Neuronal stem cell (in vitro differentiated cells): ENCODE results near the gene SRM.
A peak's percentile ranks its signal among the peaks of the same experiment; 100 is the strongest.
"Not testable (repeated sequence)": the region's sequence is repeated elsewhere in the genome, so short reads cannot be mapped to it uniquely, and the experiment has no call there.

ENCODE experiments used
- DNase-seq: peaks from one replicate; pipeline ENCODE4 v3.0.0-alpha.2; 2013; ENCODE audit warnings: low spot score
- H2AFZ ChIP-seq: one replicate; pipeline ENCODE4 v1.6.1; 2013; ENCODE audit warnings: mild to moderate bottlenecking, low read length, inconsistent platforms
- H2AK5ac ChIP-seq: 2 replicates; pipeline ENCODE4 v1.6.1; 2013; ENCODE audit warnings: low read depth, mild to moderate bottlenecking, inconsistent platforms, low read length, moderate library complexity, mixed read lengths
- H2BK120ac ChIP-seq: 2 replicates; pipeline ENCODE4 v1.6.1; 2013; ENCODE audit warnings: low read depth, mild to moderate bottlenecking, inconsistent platforms, low read length, moderate library complexity, mixed read lengths
- H2BK12ac ChIP-seq: one replicate; pipeline ENCODE4 v1.6.1; 2013; ENCODE audit warnings: low read length, inconsistent platforms
- H2BK15ac ChIP-seq: 2 replicates; pipeline ENCODE4 v1.6.1; 2013; ENCODE audit warnings: mild to moderate bottlenecking, low read length, inconsistent platforms, mixed read lengths
- H2BK5ac ChIP-seq: one replicate; pipeline ENCODE4 v1.6.1; 2013; ENCODE audit warnings: inconsistent platforms, mild to moderate bottlenecking, low read length, moderate library complexity
- H3K14ac ChIP-seq: one replicate; pipeline ENCODE4 v1.6.1; 2013; ENCODE audit warnings: low read length, inconsistent platforms
- H3K18ac ChIP-seq: 2 replicates; pipeline ENCODE4 v1.6.1; 2013; ENCODE audit warnings: low read length, inconsistent platforms
- H3K23ac ChIP-seq: 2 replicates; pipeline ENCODE4 v1.6.1; 2013; ENCODE audit warnings: low read depth, mild to moderate bottlenecking, mixed read lengths, low read length, inconsistent platforms; ENCODE audit not compliant: poor library complexity
- H3K27ac ChIP-seq: replicated peaks from 3 replicates; pipeline ENCODE4 v1.5.1; 2013; ENCODE audit warnings: low read length, inconsistent platforms
- H3K27me3 ChIP-seq, 3 experiments: 2 replicates each; pipeline ENCODE4 v1.6.1; 2013; ENCODE audit warnings: low read length in 3 of 3, mild to moderate bottlenecking in 2 of 3, inconsistent platforms in 1 of 3, low read depth in 1 of 3, mixed read lengths in 1 of 3, moderate library complexity in 1 of 3; ENCODE audit not compliant: control insufficient read depth in 3 of 3, insufficient read depth in 3 of 3
- H3K36me3 ChIP-seq, 2 donors: replicated peaks in 1 of 2; 2 replicates each; pipeline ENCODE4 v1.6.1; 2013; ENCODE audit warnings: low read length in 2 of 2; ENCODE audit not compliant: control insufficient read depth in 2 of 2, insufficient read depth in 2 of 2
- H3K4ac ChIP-seq: 2 replicates; pipeline ENCODE4 v1.6.1; 2013; ENCODE audit warnings: inconsistent platforms, mild to moderate bottlenecking, low read length, moderate library complexity
- H3K4me1 ChIP-seq, 2 donors: 1 replicate in 1 of 2; 2 replicates in 1 of 2; pipeline ENCODE4 v1.6.1; 2013; ENCODE audit warnings: low read length in 2 of 2, low read depth in 1 of 2; ENCODE audit not compliant: control insufficient read depth in 2 of 2, insufficient read depth in 1 of 2
- H3K4me2 ChIP-seq: one replicate; pipeline ENCODE4 v1.6.1; 2013; ENCODE audit warnings: mild to moderate bottlenecking, low read length, inconsistent platforms; ENCODE audit not compliant: insufficient read depth, poor library complexity, severe bottlenecking
- H3K4me3 ChIP-seq, 2 donors: 2 replicates each; pipeline ENCODE4 v1.5.1; 2013; ENCODE audit warnings: low read length in 2 of 2, mild to moderate bottlenecking in 2 of 2, inconsistent platforms in 1 of 2, moderate library complexity in 1 of 2
- H3K79me1 ChIP-seq: one replicate; pipeline ENCODE4 v1.6.1; 2013; ENCODE audit warnings: low read depth, mild to moderate bottlenecking, inconsistent platforms, low read length, moderate library complexity
- H3K9ac ChIP-seq: one replicate; pipeline ENCODE4 v1.6.1; 2013; ENCODE audit warnings: mild to moderate bottlenecking, low read depth, low read length, inconsistent platforms; ENCODE audit not compliant: poor library complexity
- H3K9me3 ChIP-seq, 2 donors: replicated peaks in 1 of 2; 2 replicates each; pipeline versions ENCODE3 to v1.6.1; 2013; ENCODE audit warnings: low read length in 2 of 2, mild to moderate bottlenecking in 2 of 2, inconsistent platforms in 1 of 2, low read depth in 1 of 2, mixed read lengths in 1 of 2, moderate library complexity in 1 of 2; ENCODE audit not compliant: control insufficient read depth in 2 of 2, insufficient read depth in 1 of 2
- H4K8ac ChIP-seq: one replicate; pipeline ENCODE4 v1.6.1; 2013; ENCODE audit warnings: low read depth, mild to moderate bottlenecking, inconsistent platforms, low read length, moderate library complexity
- H4K91ac ChIP-seq: one replicate; pipeline ENCODE4 v1.6.1; 2013; ENCODE audit warnings: low read length, low read depth, mild to moderate bottlenecking, inconsistent platforms; ENCODE audit not compliant: poor library complexity
- WGBS, 2 donors: extraction: QIAGEN DNeasy Blood & Tissue Kit; methylation state at CpG; one replicate each; pipeline ENCODE4 v1.1.7; 2013; ENCODE audit warnings: missing lambda C conversion rate in 2 of 2, mixed read lengths in 1 of 2; ENCODE audit not compliant: insufficient read length in 2 of 2, insufficient replicate concordance in 1 of 2; ENCODE audit errors: extremely low coverage in 2 of 2; 5-methylcytosine and 5-hydroxymethylcytosine counted together

SRM gene

DNA sequence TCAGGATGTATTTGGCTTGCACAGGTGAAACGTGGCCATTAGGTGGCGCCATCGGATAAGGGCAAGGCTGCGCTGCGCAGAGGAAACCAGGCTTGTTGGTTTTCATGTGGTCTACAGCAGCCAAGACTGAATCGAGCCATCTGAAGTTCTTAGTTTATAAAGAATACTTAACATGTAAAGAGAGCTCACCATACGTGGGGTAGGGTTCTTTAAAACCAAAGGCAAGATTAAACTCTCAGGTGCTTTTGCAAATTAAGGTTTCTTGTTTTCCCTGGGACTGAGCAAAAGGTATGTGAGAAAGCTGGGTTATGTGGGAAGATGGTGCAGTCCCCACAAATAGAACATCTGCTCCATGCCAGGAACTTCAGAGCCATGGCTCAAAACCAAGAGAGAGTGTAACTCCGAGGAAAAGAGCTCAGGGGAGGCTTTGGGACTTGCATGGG is 22.1 kb downstream of the SRM start:
- Histone ChIP-seq H2BK120ac (no peak overlapping the region), H4K8ac (no peak overlapping the region), H3K27me3 (peaks cover 0 to 2% (median 0%) of the 10 kb centered on the region in 3 experiments), H3K79me1 (no peaks in the 10 kb centered on the region), H3K4me3 (no peak overlapping the region), H3K9ac (no peak overlapping the region), H3K18ac (no peak overlapping the region), H2AK5ac (no peak overlapping the region), H3K4ac (no peak overlapping the region), H3K9me3 (no peaks in the 10 kb centered on the region), H2BK5ac (no peak overlapping the region), H3K4me2 (no peak overlapping the region), H3K14ac (no peak overlapping the region), H2AFZ (peak overlapping the region; percentile 65), H3K27ac (no peak overlapping the region), H3K36me3 (no peaks in the 10 kb centered on the region), H3K23ac (no peak overlapping the region), H3K4me1 (no peaks in the 10 kb centered on the region), H4K91ac (no peak overlapping the region), H2BK12ac (no peak overlapping the region), H2BK15ac (no peak overlapping the region)
- WGBS, 2 donors = no CpG with 5 or more reads among the region's 8 CpGs
- peak; percentile 86 for DNase-seq

DNA sequence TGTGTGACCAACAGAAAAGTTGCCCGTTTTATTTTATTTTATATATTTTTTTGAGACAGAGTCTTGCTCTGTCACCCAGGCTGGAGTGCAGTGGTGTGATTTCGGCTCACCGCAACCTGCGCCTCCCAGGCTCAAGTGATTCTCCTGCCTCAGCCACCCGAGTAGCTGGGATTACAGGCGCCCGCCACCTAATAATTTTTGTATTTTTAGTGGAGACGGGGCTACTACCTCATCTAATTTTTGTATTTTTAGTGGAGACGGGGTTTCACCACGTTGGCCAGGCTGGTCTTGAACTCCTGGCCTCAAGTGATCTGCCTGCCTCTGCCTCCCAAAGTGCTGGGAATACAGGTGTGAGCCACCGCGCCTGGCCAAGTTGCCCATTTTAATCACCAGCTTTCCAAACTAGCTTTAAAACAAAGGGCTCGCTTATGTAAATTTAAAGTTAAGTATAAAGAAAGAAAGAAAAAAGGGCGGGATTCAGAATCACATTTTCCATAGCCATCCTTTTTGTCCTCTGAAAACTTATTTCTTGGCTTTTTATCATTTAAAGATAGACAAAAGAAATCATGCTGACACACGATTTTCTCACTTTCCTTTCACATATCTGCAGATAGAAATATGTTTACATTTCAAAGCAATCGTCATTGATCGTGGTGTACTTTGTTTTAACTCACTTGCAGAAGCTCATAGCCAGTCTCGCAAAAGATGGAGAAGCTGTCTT is 22.6 kb downstream of the SRM start:
- not testable (repeated sequence) for H3K9ac ChIP-seq, H3K27ac ChIP-seq, H3K18ac ChIP-seq, H2BK12ac ChIP-seq, H3K27me3 ChIP-seq, H3K4me3 ChIP-seq, H3K4me1 ChIP-seq, H3K36me3 ChIP-seq, H3K9me3 ChIP-seq, H3K14ac ChIP-seq, H4K91ac ChIP-seq, H3K23ac ChIP-seq, H2BK5ac ChIP-seq, H2BK120ac ChIP-seq, H4K8ac ChIP-seq, H2BK15ac ChIP-seq, H3K79me1 ChIP-seq, DNase-seq, H3K4ac ChIP-seq, H3K4me2 ChIP-seq, H2AK5ac ChIP-seq
- WGBS, 2 donors = no CpG with 5 or more reads among the region's 18 CpGs
- H2AFZ ChIP-seq = peak overlapping the region; percentile 65

DNA sequence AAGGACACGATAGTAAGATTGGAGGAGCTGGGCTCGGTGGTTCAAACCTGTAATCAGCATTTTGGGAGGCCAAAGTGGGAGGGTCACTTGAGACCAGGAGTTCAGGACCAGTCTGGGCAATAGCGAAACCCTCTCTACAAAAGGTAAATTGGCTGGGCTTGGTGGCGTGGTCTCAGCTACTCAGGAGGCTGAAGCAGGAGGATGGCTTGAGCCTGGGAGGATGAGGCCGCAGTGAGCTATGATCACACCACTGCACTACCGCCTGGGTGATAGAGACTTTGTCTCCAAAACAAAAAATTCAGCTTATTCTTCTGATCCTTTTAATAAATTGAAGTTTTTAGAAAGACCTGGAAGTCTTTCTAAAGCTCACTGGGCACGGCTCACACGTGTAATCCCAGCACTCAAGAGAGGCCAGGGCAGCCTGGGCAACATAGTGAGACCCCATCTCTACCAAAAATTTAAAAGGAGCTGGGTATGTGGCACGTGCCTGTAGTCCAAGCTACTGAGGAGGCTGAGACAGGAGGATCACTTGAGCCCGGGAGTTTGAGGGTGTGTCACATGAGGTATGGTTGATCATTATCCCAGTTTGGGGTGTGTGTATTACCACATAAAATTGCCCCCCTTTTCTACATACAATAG is 28.1 kb downstream of the SRM start:
- Histone ChIP-seq H3K9me3 (no peaks in the 10 kb centered on the region), H2AFZ (no peak overlapping the region), H3K27ac (no peak overlapping the region), H2BK120ac (no peak overlapping the region), H3K36me3 (peaks cover 3 to 36% of the 10 kb centered on the region in 2 donors), H3K14ac (no peak overlapping the region), H4K8ac (no peak overlapping the region), H3K23ac (no peak overlapping the region), H3K27me3 (no peaks in the 10 kb centered on the region), H3K79me1 (peaks cover 3% of the 10 kb centered on the region), H2BK12ac (no peak overlapping the region), H4K91ac (no peak overlapping the region), H2BK15ac (no peak overlapping the region), H2AK5ac (no peak overlapping the region), H3K9ac (no peak overlapping the region), H2BK5ac (no peak overlapping the region), H3K4me3 (no peak overlapping the region), H3K4me2 (no peak overlapping the region), H3K18ac (no peak overlapping the region), H3K4ac (no peak overlapping the region), H3K4me1 (no peaks in the 10 kb centered on the region)
- DNase-seq = no peak
- no CpG with 5 or more reads among the region's 10 CpGs for WGBS, 2 donors

DNA sequence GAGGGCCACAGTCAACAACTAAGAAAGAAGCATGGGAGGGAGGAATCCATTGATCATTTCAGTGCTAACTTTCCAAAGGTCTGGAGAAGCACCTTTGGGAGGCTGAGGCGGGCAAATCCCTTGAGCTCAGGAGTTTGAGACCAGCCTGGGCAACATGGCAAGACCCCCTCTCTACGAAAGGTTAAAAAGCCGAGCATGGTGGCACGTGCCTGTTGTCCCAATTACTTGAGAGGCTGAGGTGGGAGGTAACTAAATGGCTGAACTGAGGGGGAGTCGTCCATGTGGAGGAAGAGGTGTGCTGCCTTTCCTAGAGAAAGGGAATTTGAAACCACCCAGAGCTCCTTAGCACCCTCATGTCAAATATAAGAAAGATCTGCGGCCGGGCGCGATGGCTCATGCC is 29.0 kb downstream of the SRM start:
- Histone ChIP-seq H2BK15ac (no peak overlapping the region), H3K4me3 (no peak overlapping the region), H4K91ac (no peak overlapping the region), H2AK5ac (no peak overlapping the region), H3K36me3 (peaks cover 4 to 45% of the 10 kb centered on the region in 2 donors), H3K18ac (no peak overlapping the region), H2BK120ac (no peak overlapping the region), H3K9me3 (no peaks in the 10 kb centered on the region), H2AFZ (no peak overlapping the region), H3K27me3 (no peaks in the 10 kb centered on the region), H3K14ac (no peak overlapping the region), H4K8ac (no peak overlapping the region), H3K9ac (no peak overlapping the region), H2BK12ac (no peak overlapping the region), H3K4me1 (no peaks in the 10 kb centered on the region), H3K27ac (no peak overlapping the region), H3K4ac (no peak overlapping the region), H3K4me2 (no peak overlapping the region), H2BK5ac (no peak overlapping the region), H3K23ac (no peak overlapping the region), H3K79me1 (peaks cover 3% of the 10 kb centered on the region)
- DNase-seq = no peak
- no CpG with 5 or more reads among the region's 9 CpGs for WGBS, 2 donors
